A549 (cell line): ENCODE results near the gene DVL1. TPM values are rescaled to one million over a fixed set of nuclear protein-coding genes. Genes with fewer than 3 reads are reported as not detected.

Source experiments
- ATAC-seq, 2 experiments: fragments of 200-7000 bp in 1 of 2; fragments of >200 bp in 1 of 2; cut with Nextera tagmentation in 1 of 2; cut with Tn5 transposase in 1 of 2; 3 replicates each; pipeline versions ENCODE4 v1.8.0 to v1.9.1; 2018 to 2020; ENCODE audit warnings: mild to moderate bottlenecking in 1 of 2, moderate library complexity in 1 of 2
- CTCF ChIA-PET: fragments of 300-600 bp; sonication (Branson Sonifier 250); formaldehyde crosslinking; extraction: SDS; loops from one replicate; lab custom pipeline; 2021; ENCODE audit warnings: antibody characterized with exemption, inconsistent platforms; lab: Yijun Ruan, JAX
- POLR2A ChIA-PET: fragments of 350-600 bp; formaldehyde crosslinking; extraction: SDS; loops from one replicate; lab custom pipeline; 2021; ENCODE audit warnings: antibody characterized with exemption, inconsistent platforms; lab: Yijun Ruan, JAX
- DNase-seq, 2 experiments: peaks; one replicate each; pipeline versions ENCODE4 v3.0.0 to v3.0.0-alpha.2; 2011 to 2016; ENCODE audit warnings: low read depth in 1 of 2, low spot score in 1 of 2
- FAIRE-seq: peaks from 2 replicates; lab custom pipeline; 2011; peaks lifted over from hg19 to GRCh38; lab: Jason Lieb, UNC
- H3K27ac ChIP-seq, 2 experiments: fragments of >200 bp; sonication (Bioruptor Twin); formaldehyde crosslinking; 3 replicates each; pipeline ENCODE4 v1.5.1; 2016 to 2017
- H3K4me1 ChIP-seq: fragments of >200 bp; sonication (Bioruptor Twin); formaldehyde crosslinking; 3 replicates; pipeline ENCODE4 v1.6.1; 2016
- H3K4me2 ChIP-seq: fragments of >200 bp; sonication (Bioruptor Twin); formaldehyde crosslinking; 3 replicates; pipeline ENCODE4 v1.6.1; 2016
- H3K4me3 ChIP-seq: fragments of >200 bp; sonication (Bioruptor Twin); formaldehyde crosslinking; 3 replicates; pipeline ENCODE4 v1.5.1; 2016
- H3K9me3 ChIP-seq: fragments of >200 bp; sonication (Bioruptor Twin); formaldehyde crosslinking; 3 replicates; pipeline ENCODE4 v1.6.1; 2016
- CBX2 ChIP-seq: fragments of 200-600 bp; sonication (generic); IDR thresholded peaks from 2 replicates; pipeline ENCODE4 v1.6.1; 2016; ENCODE audit warnings: low read depth, mild to moderate bottlenecking, borderline replicate concordance
- CHD2 ChIP-seq: fragments of 150-350 bp; IDR thresholded peaks from 2 replicates; pipeline ENCODE4 v1.6.1; 2014; ENCODE audit warnings: low read length; ENCODE audit not compliant: partially characterized antibody
- CHD4 ChIP-seq: fragments of 200-600 bp; sonication (generic); IDR thresholded peaks from 2 replicates; pipeline ENCODE4 v1.6.1; 2016; ENCODE audit warnings: antibody characterized with exemption, mild to moderate bottlenecking, borderline replicate concordance
- EHF ChIP-seq: fragments of 250-450 bp; sonication (Bioruptor Pico); IDR thresholded peaks from 2 replicates; pipeline ENCODE4 v1.5.0; 2020; ENCODE audit warnings: mild to moderate bottlenecking
- EHMT2 ChIP-seq: fragments of 200-600 bp; sonication (generic); IDR thresholded peaks from 2 replicates; pipeline ENCODE4 v1.6.1; 2016; ENCODE audit warnings: antibody characterized with exemption, low read depth, mild to moderate bottlenecking, moderate library complexity
- ESRRA ChIP-seq: fragments of 150-350 bp; IDR thresholded peaks from 2 replicates; pipeline ENCODE4 v1.6.1; 2014; ENCODE audit warnings: mild to moderate bottlenecking, low read length, borderline replicate concordance
- FOSB ChIP-seq: fragments of 250-450 bp; sonication (Bioruptor Pico); IDR thresholded peaks from 2 replicates; pipeline ENCODE4 v1.5.0; 2020; ENCODE audit warnings: mild to moderate bottlenecking, moderate library complexity
- HDAC2 ChIP-seq: fragments of 200-600 bp; sonication (generic); IDR thresholded peaks from 2 replicates; pipeline ENCODE4 v1.6.1; 2016
- MAFK ChIP-seq: fragments of 450-650 bp; IDR thresholded peaks from 2 replicates; pipeline ENCODE4 v1.6.1; 2014; ENCODE audit not compliant: partially characterized antibody
- POLR2A ChIP-seq: IDR thresholded peaks from 2 replicates; pipeline ENCODE4 v1.6.1; 2012; ENCODE audit warnings: mild to moderate bottlenecking, low read length
- POLR2AphosphoS2 ChIP-seq: conservative IDR thresholded peaks from 2 replicates; pipeline ENCODE4 v1.6.1; 2012; ENCODE audit warnings: low read length, improper control_type of control experiment, inconsistent platforms
- RARB ChIP-seq: fragments of 250-450 bp; sonication (Bioruptor Pico); IDR thresholded peaks from 2 replicates; pipeline ENCODE4 v1.8.0; 2021; ENCODE audit warnings: mild to moderate bottlenecking, moderate library complexity
- REST ChIP-seq: fragments of 200-600 bp; sonication (generic); IDR thresholded peaks from 2 replicates; pipeline ENCODE4 v1.6.1; 2016; ENCODE audit warnings: antibody characterized with exemption, mild to moderate bottlenecking, moderate library complexity
- RFX5 ChIP-seq: fragments of 450-650 bp; IDR thresholded peaks from 2 replicates; pipeline ENCODE4 v1.7.1; 2014; ENCODE audit warnings: antibody characterized with exemption, mild to moderate bottlenecking, moderate library complexity
- SMC3 ChIP-seq: fragments of >200 bp; sonication (Bioruptor Twin); formaldehyde crosslinking; IDR thresholded peaks from 3 replicates; pipeline ENCODE4 v1.6.1; 2018; ENCODE audit warnings: inconsistent platforms
- TP53 ChIP-seq: fragments of 250-450 bp; sonication (Bioruptor Pico); IDR thresholded peaks from 2 replicates; pipeline ENCODE4 v1.5.0; 2021; ENCODE audit warnings: mild to moderate bottlenecking, moderate library complexity
- ZC3H11A ChIP-seq: fragments of 450-650 bp; IDR thresholded peaks from 2 replicates; pipeline ENCODE4 v1.6.1; 2014; ENCODE audit warnings: antibody characterized with exemption, mild to moderate bottlenecking
- ZFP36 ChIP-seq: fragments of 450-650 bp; IDR thresholded peaks from 2 replicates; pipeline ENCODE4 v1.6.1; 2014; ENCODE audit warnings: borderline replicate concordance; ENCODE audit not compliant: partially characterized antibody
- ZNF302 ChIP-seq: fragments of 250-450 bp; sonication (Bioruptor Pico); IDR thresholded peaks from 2 replicates; pipeline ENCODE4 v1.9.0; 2021; ENCODE audit warnings: inconsistent platforms, mild to moderate bottlenecking, moderate library complexity
- ZSCAN20 ChIP-seq: fragments of 250-450 bp; sonication (Bioruptor Pico); IDR thresholded peaks from 2 replicates; pipeline ENCODE4 v1.8.0; 2022; ENCODE audit warnings: mild to moderate bottlenecking, moderate library complexity
- WGBS: methylation state at CpG from one replicate; pipeline ENCODE4 v1.1.6; 2017; ENCODE audit errors: missing lambda C conversion rate; 5-methylcytosine and 5-hydroxymethylcytosine counted together
- polyA plus RNA-seq, 4 experiments: library from polyadenylated mRNA; depleted of rRNA in 3 of 4; stranded (reverse); fragments of >200 nt; fragmentation: RNase III in 1 of 4; extraction: RNeasy Plus Mini Kit Qiagen cat#74134 plus additional on column Dnase treatment in 1 of 4; gene quantifications; 2 replicates in 3 of 4; 3 replicates in 1 of 4; pipeline ENCODE4 v1.2.3, GENCODE V29; 2011 to 2017
- TF ChIP-seq, protein P1 (sequence below): fragments of >200 bp; sonication (Bioruptor Twin); formaldehyde crosslinking; IDR thresholded peaks from 2 replicates; pipeline ENCODE4 v1.6.1; 2016
- TF ChIP-seq, protein P2 (sequence below): fragments of >200 bp; sonication (Bioruptor Twin); formaldehyde crosslinking; IDR thresholded peaks from 3 replicates; pipeline ENCODE4 v1.6.1; 2016
- TF ChIP-seq, protein P3 (sequence below): fragments of 450-650 bp; IDR thresholded peaks from 2 replicates; pipeline ENCODE4 v1.6.1; 2014; ENCODE audit warnings: antibody characterized with exemption

Gene DVL1
- polyA plus RNA-seq, 2 of the 4 experiments (the other 2 are of a cell fraction), result 12.1 to 48.3 TPM

DNA sequence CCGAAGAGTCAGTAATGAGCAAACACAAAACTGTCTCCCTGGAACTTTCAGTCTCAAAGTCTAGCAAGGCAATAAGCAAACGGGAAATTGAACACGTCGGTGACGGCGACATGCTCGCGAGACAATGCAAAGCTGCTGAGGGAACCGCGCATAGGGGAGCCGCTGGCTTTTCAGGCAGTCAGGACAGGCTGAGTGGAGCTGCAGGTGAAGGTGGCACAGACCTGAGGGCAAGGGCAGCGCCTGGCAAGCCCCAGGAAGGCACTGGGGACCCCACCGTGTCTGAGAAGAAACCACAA lies 29.6 kb downstream of the DVL1 start:
- CTCF ChIA-PET, result interaction anchor here (1.4 kb wide), 1 partner anchor 18 kb away, joined by 5 read pairs; no protein-coding TSS in a partner anchor
- FAIRE-seq, result no peak
- no peak for DNase-seq
- H3K27ac ChIP-seq, result no peak overlapping the region
- no peak overlapping the region for H3K4me2 ChIP-seq
- WGBS, result 93% methylated on average over 13 of the region's 13 CpGs
- TF ChIP-seq RARB, result no peak
- TF ChIP-seq EHMT2, result no peak
- no peak for TF ChIP-seq ZC3H11A
- TF ChIP-seq, protein P1, sequence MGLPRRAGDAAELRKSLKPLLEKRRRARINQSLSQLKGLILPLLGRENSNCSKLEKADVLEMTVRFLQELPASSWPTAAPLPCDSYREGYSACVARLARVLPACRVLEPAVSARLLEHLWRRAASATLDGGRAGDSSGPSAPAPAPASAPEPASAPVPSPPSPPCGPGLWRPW, result no peak
- TF ChIP-seq SMC3, result no peak
- TF ChIP-seq HDAC2, result no peak
- TF ChIP-seq TP53 (CRISPR knock-in tag), result no peak
- no peak for TF ChIP-seq MAFK
- no peak for TF ChIP-seq CHD2
- TF ChIP-seq ZFP36, result no peak
- no peak for TF ChIP-seq ZNF302 (CRISPR knock-in tag)
- TF ChIP-seq RFX5, result no peak
- TF ChIP-seq POLR2A, result no peak
- no peak for TF ChIP-seq FOSB (CRISPR knock-in tag)
- no peak for TF ChIP-seq REST
- TF ChIP-seq ESRRA, result no peak
- TF ChIP-seq EHF (CRISPR knock-in tag), result no peak
- no peak for TF ChIP-seq POLR2AphosphoS2
- no peak overlapping the region for H3K4me3 ChIP-seq
- peaks cover 21% of the 10 kb centered on the region for H3K4me1 ChIP-seq
- POLR2A ChIA-PET, result no interaction called here
- ATAC-seq, result no peak
- no peaks in the 10 kb centered on the region for H3K9me3 ChIP-seq

GRCh38 chr1:1318777-1319645 lies 30.2 kb downstream of the DVL1 start:
- ATAC-seq (no peak; a peak in 1 of 6 replicates), FAIRE-seq (no peak), DNase-seq (no peak)
- ChIA-PET POLR2A (interaction anchor here (1.1 kb wide), 1 partner anchor 80 kb away, joined by 4 read pairs; the partner anchor contains the start of gene CCNL2), CTCF (no interaction called here)
- WGBS, result 85% methylated on average over 16 of the region's 36 CpGs
- H3K4me1 ChIP-seq, result peaks cover 21% of the 10 kb centered on the region
- H3K4me2 ChIP-seq, result peak overlapping the region; percentile 37; the same call in 2 of the 3 replicates
- no peaks in the 10 kb centered on the region for H3K9me3 ChIP-seq
- H3K27ac ChIP-seq, result no peak overlapping the region; a peak in 1 of 6 replicates
- TF ChIP-seq CHD4 (no peak), CBX2 (no peak), ESRRA (no peak), RFX5 (no peak), ZSCAN20 (CRISPR knock-in tag) (no peak)
- TF ChIP-seq, protein P2, sequence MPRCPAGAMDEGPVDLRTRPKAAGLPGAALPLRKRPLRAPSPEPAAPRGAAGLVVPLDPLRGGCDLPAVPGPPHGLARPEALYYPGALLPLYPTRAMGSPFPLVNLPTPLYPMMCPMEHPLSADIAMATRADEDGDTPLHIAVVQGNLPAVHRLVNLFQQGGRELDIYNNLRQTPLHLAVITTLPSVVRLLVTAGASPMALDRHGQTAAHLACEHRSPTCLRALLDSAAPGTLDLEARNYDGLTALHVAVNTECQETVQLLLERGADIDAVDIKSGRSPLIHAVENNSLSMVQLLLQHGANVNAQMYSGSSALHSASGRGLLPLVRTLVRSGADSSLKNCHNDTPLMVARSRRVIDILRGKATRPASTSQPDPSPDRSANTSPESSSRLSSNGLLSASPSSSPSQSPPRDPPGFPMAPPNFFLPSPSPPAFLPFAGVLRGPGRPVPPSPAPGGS, result no peak
- TF ChIP-seq, protein P3, sequence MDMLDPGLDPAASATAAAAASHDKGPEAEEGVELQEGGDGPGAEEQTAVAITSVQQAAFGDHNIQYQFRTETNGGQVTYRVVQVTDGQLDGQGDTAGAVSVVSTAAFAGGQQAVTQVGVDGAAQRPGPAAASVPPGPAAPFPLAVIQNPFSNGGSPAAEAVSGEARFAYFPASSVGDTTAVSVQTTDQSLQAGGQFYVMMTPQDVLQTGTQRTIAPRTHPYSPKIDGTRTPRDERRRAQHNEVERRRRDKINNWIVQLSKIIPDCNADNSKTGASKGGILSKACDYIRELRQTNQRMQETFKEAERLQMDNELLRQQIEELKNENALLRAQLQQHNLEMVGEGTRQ, result no peak
- no peak overlapping the region for H3K4me3 ChIP-seq
